HepG2 (cell line): Measurements from ENCODE around the gene DBNDD2. TPM values are rescaled to one million over a fixed set of nuclear protein-coding genes. Genes with fewer than 3 reads are reported as not detected.

ENCODE experiments used
- AHR ChIP-seq: IDR thresholded peaks from 2 replicates; pipeline ENCODE4 v1.6.1; 2018; ENCODE audit warnings: missing genetic modification reagents, missing compliant biosample characterization
- ATRX ChIP-seq: sonication (generic); formaldehyde crosslinking; IDR thresholded peaks from 2 replicates; pipeline ENCODE4 v1.4.0; 2020; ENCODE audit warnings: missing genetic modification reagents, borderline replicate concordance
- CBX2 ChIP-seq, 2 experiments: fragments of 200-600 bp in 1 of 2; sonication (generic); formaldehyde crosslinking in 1 of 2; IDR thresholded peaks; 2 replicates each; pipeline versions ENCODE4 v1.7.0 to v1.8.1; 2018 to 2022; ENCODE audit warnings: low read depth in 2 of 2, low read length in 1 of 2, mild to moderate bottlenecking in 1 of 2, missing genetic modification reagents in 1 of 2
- CEBPB ChIP-seq: IDR thresholded peaks from 2 replicates; pipeline ENCODE4 v1.6.1; 2011; ENCODE audit warnings: low read depth, low read length, improper control_type of control experiment, borderline replicate concordance
- CHCHD3 ChIP-seq: sonication (generic); formaldehyde crosslinking; IDR thresholded peaks from 2 replicates; pipeline ENCODE4 v1.8.0; 2022; ENCODE audit warnings: mild to moderate bottlenecking, missing genetic modification reagents, moderate library complexity
- JUND ChIP-seq: sonication (generic); formaldehyde crosslinking; IDR thresholded peaks from 2 replicates; pipeline ENCODE4 v1.8.0; 2022; ENCODE audit warnings: mild to moderate bottlenecking, missing genetic modification reagents
- SAFB2 ChIP-seq: sonication (generic); formaldehyde crosslinking; IDR thresholded peaks from 2 replicates; pipeline ENCODE4 v1.5.1; 2020; ENCODE audit warnings: missing genetic modification reagents, low read depth, mild to moderate bottlenecking, borderline replicate concordance
- SCMH1 ChIP-seq: sonication (generic); formaldehyde crosslinking; IDR thresholded peaks from 2 replicates; pipeline ENCODE4 v1.9.0; 2021; ENCODE audit warnings: missing genetic modification reagents, mild to moderate bottlenecking, borderline replicate concordance
- STAT5B ChIP-seq: sonication (generic); formaldehyde crosslinking; IDR thresholded peaks from 2 replicates; pipeline ENCODE4 v1.4.0; 2020; ENCODE audit warnings: missing genetic modification reagents
- TBP ChIP-seq: sonication (generic); formaldehyde crosslinking; IDR thresholded peaks from 2 replicates; pipeline ENCODE4 v1.5.0; 2020; ENCODE audit warnings: missing genetic modification reagents
- ZFAT ChIP-seq: sonication (generic); formaldehyde crosslinking; conservative IDR thresholded peaks from 2 replicates; pipeline ENCODE4 v1.8.1; 2023; ENCODE audit warnings: missing genetic modification reagents, inconsistent platforms
- ZFP36L2 ChIP-seq: sonication (generic); formaldehyde crosslinking; IDR thresholded peaks from 2 replicates; pipeline ENCODE4 v1.4.0; 2020; ENCODE audit warnings: missing genetic modification reagents
- ZFX ChIP-seq: sonication (generic); formaldehyde crosslinking; IDR thresholded peaks from 2 replicates; pipeline ENCODE4 v1.4.0; 2020; ENCODE audit warnings: mild to moderate bottlenecking, low read depth, missing genetic modification reagents, moderate library complexity
- ZNF121 ChIP-seq: sonication (generic); formaldehyde crosslinking; IDR thresholded peaks from 2 replicates; pipeline ENCODE4 v1.5.0; 2020; ENCODE audit warnings: mild to moderate bottlenecking, missing genetic modification reagents
- ZNF367 ChIP-seq: sonication (generic); formaldehyde crosslinking; IDR thresholded peaks from 2 replicates; pipeline ENCODE4 v1.4.0; 2020; ENCODE audit warnings: missing genetic modification reagents, borderline replicate concordance
- ZNF430 ChIP-seq: sonication (generic); formaldehyde crosslinking; IDR thresholded peaks from 2 replicates; pipeline ENCODE4 v1.9.0; 2021; ENCODE audit warnings: mild to moderate bottlenecking, missing genetic modification reagents
- ZNF562 ChIP-seq: sonication (generic); formaldehyde crosslinking; IDR thresholded peaks from 2 replicates; pipeline ENCODE4 v1.8.0; 2022; ENCODE audit warnings: missing genetic modification reagents, borderline replicate concordance
- ZNF777 ChIP-seq: sonication (generic); formaldehyde crosslinking; IDR thresholded peaks from 2 replicates; pipeline ENCODE4 v1.4.0; 2020; ENCODE audit warnings: missing genetic modification reagents
- polyA plus RNA-seq, 8 experiments: library from polyadenylated mRNA; depleted of rRNA in 3 of 8; stranded (reverse) in 7 of 8; unstranded in 1 of 8; fragments of >200 nt; fragmentation: Illumina TruSeq in 4 of 8; extraction: Trizol in 4 of 8; gene quantifications; 2 replicates each; pipeline versions ENCODE4 v1.2.1 to v1.2.3, GENCODE V29; 2011 to 2016; ENCODE audit warnings: low read depth in 4 of 8, missing spikeins in 1 of 8, mixed read lengths in 1 of 8; ENCODE audit not compliant: insufficient read depth in 1 of 8
- total RNA-seq, 5 experiments: library from RNA; depleted of rRNA; stranded (reverse); fragments of >200 nt; fragmentation: Illumina TruSeq; extraction: Trizol; gene quantifications; 2 replicates each; pipeline ENCODE4 v1.2.3, GENCODE V29; 2016; ENCODE audit warnings: low read depth in 1 of 5
- TF ChIP-seq, protein P1 (sequence below): sonication (generic); formaldehyde crosslinking; IDR thresholded peaks from 2 replicates; pipeline ENCODE4 v1.5.0; 2020; ENCODE audit warnings: missing genetic modification reagents
- TF ChIP-seq, protein P2 (sequence below), 2 experiments: sonication (generic) in 1 of 2; formaldehyde crosslinking in 1 of 2; IDR thresholded peaks; 2 replicates each; pipeline versions ENCODE4 v1.4.0 to v1.6.1; 2016 to 2020; ENCODE audit warnings: borderline replicate concordance in 1 of 2, low read depth in 1 of 2, mild to moderate bottlenecking in 1 of 2, missing genetic modification reagents in 1 of 2

The DBNDD2 gene
- total and polyA plus RNA-seq, 2 of the 13 experiments (the other 11 are each of a cell fraction or from before 2014, with no cell fraction given), result 16.7 to 47.6 TPM

DNA sequence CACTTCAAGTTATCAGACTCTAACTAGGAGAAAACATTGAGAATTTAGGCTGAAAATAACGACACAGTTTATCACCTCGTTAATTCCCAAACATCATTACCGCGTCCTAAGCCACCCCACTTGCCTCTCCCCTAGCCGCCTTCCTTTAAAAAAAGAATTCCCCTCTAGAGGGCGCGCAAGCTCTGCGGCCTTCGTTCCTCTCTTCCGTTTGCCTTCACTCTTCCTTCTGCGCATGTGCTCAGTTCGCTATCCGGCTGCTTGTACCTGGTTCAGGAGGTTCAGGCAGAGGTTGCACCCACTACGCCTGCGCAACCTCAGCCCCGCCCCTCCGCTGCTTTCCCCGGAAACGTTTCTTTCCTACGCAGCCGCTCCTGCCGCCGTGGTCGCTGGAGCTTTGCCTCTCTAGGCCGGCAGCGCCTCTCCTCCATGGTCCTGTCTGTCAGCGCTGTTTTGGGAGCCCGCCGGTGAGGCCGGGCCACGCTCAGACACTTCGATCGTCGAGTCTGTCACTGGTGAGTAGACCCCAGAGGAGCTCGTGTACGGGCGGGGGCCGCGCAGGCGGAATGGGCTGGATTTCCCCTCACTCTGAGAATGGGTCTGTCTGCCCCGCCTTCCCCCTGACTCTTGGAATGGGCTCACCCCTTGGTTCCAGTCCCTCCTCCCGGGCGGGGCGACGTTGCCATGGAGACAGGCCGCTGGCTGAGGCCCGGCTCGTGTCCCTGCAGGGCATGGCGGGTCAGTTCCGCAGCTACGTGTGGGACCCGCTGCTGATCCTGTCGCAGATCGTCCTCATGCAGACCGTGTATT is 45.1 kb upstream of the DBNDD2 start, which contains the start of gene SYS1 (continued):
- TF ChIP-seq ATRX (CRISPR knock-in tag) (0 out of 2 replicates have a peak, but pooled peaks have one; percentile 92), CEBPB (no peak), JUND (CRISPR knock-in tag) (peak; percentile 63; the same call in 1 of the 2 replicates), STAT5B (CRISPR knock-in tag) (no peak), AHR (CRISPR knock-in tag) (peak; percentile 99), ZFP36L2 (peak; percentile 77; the same call in 1 of the 2 replicates), ZNF430 (CRISPR knock-in tag) (peak; percentile 86), TBP (CRISPR knock-in tag) (no peak; the same call in 1 of the 2 replicates), CBX2 (IDR thresholded peaks at IDR 0.05; ENCODE audit: low read depth, low read length) (no peak), CBX2 (CRISPR knock-in tag; IDR thresholded peaks at IDR 0.05; ENCODE audit: low read depth) (no peak), ZNF777 (CRISPR knock-in tag) (peak; percentile 61; the same call in 1 of the 2 replicates), SCMH1 (CRISPR knock-in tag) (no peak), ZNF562 (CRISPR knock-in tag) (no peak), ZNF367 (no peak; the same call in 1 of the 2 replicates), ZFAT (CRISPR knock-in tag) (no peak), SAFB2 (CRISPR knock-in tag) (no peak; the same call in 1 of the 2 replicates), ZFX (CRISPR knock-in tag) (peak; percentile 95), CHCHD3 (CRISPR knock-in tag) (peak; percentile 65; the same call in 1 of the 2 replicates), ZNF121 (CRISPR knock-in tag) (no peak)
- TF ChIP-seq, protein P1, sequence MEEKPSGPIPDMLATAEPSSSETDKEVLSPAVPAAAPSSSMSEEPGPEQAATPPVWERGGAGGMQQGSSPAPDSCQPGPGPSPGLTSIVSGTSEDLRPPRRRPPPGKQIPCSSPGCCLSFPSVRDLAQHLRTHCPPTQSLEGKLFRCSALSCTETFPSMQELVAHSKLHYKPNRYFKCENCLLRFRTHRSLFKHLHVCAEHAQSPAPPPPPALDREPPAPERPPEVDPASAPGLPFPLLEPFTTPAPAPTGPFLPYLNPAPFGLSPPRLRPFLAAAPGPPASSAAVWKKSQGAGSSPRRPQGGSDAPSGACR (CRISPR knock-in tag), result 0 out of 2 replicates have a peak, but pooled peaks have one; percentile 84
- TF ChIP-seq, protein P2, sequence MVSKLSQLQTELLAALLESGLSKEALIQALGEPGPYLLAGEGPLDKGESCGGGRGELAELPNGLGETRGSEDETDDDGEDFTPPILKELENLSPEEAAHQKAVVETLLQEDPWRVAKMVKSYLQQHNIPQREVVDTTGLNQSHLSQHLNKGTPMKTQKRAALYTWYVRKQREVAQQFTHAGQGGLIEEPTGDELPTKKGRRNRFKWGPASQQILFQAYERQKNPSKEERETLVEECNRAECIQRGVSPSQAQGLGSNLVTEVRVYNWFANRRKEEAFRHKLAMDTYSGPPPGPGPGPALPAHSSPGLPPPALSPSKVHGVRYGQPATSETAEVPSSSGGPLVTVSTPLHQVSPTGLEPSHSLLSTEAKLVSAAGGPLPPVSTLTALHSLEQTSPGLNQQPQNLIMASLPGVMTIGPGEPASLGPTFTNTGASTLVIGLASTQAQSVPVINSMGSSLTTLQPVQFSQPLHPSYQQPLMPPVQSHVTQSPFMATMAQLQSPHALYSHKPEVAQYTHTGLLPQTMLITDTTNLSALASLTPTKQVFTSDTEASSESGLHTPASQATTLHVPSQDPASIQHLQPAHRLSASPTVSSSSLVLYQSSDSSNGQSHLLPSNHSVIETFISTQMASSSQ (IDR thresholded peaks at IDR 0.05; ENCODE audit: low read depth), result no peak
- TF ChIP-seq, protein P2 (CRISPR knock-in tag; IDR thresholded peaks at IDR 0.05; ENCODE audit: borderline replicate concordance), result peak; percentile 95
